HG02852 (cell line): ENCODE measurements around the gene LRRC27.

Experiments used
- ATAC-seq: cut with Tn5 transposase; IDR thresholded peaks from one replicate; pipeline ENCODE4 v1.9.1; 2021; ENCODE audit warnings: mild to moderate bottlenecking, moderate library complexity; ENCODE audit not compliant: unreplicated experiment

Gene LRRC27

DNA sequence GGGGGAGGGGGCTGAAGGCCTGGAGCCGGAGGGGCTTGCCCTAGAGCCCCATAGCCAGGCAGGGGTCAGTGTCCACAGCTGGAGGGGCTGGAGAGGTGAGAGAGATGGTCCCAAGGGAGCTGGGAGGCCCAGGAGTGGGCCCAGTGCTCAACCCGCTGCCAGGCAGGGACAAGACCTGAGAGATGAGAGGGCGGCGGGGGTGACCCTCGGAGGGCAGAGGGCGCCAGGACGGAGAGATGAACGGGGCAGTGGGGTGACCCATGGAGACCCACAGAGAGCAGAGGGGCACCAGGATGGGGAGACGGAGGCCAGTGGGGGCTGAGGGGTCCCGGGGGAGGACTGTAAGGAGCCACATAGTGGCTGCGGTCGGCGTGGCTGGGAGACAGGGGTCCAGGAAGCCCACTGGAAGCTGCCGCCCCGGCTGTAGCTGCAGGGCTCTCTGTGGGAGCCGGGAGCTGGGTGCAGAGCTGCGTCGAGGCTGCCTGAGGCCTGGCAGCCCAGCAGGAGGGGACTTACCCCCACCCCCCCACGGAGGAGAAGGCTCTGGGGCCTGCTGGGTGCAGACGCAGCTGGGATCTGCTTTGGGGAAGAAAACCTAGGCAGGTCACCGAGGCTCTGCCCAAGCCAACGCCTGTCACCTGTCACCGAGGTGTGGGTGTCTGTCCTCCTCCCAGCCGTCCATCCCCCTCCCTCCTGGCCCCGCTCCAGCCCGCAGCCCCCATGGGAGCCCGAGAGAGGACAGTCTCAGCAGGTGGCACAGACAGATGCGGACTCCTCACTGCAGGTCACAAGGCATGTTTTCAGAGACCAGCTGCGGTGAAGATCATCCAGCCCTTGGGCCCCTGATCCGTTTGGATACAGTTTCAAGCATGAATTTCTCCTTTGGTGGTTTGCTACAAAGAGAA lies 90.1 kb downstream of the LRRC27 start:
- no peak for ATAC-seq

DNA sequence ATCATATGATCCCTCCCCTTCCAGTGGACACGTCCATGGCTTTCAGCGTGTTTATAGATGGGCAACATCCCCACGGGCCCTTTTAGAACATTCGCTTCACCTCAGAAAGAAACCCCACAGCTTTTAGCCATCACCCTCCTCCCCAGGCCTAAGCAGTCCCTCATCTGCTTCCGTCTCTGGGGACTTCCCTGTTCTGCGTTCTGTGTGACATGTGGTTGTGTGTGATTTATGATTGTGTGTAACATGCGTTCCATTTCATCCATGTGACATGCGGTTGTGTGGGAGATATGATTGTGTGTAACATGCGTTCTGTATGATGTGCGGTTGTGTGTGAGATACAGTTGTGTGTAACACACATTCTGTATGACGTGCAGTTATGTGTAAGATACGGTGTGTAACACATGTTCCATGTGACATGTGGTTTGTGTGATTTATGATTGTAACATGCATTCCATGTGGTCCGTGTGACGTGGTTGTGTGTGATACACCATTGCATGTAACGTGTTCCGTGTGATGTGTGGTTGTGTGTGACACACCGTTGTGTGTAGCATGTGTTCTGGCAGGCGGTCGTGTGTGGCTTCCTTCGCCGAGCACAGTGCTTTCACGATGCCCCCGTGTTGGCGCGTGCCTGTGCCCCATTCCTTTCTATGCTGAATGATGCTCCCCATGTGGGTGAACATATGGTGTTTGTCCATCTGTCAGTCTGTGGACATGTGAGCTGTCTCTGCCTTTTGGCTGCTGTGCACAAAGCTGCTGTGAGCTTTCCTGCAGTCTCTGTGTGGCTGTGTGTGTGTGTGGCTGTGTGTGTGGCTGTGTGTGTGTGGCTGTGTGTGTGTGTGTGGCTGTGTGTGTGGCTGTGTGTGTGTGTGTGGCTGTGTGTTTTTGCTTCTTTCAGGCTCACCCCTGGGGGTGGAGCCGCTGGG lies 91.2 kb downstream of the LRRC27 start:
- ATAC-seq, result no peak

- no peak for ATAC-seq
Measured at GRCh38 chr10:132423966-132424861, 92.2 kb downstream of the LRRC27 start.

DNA sequence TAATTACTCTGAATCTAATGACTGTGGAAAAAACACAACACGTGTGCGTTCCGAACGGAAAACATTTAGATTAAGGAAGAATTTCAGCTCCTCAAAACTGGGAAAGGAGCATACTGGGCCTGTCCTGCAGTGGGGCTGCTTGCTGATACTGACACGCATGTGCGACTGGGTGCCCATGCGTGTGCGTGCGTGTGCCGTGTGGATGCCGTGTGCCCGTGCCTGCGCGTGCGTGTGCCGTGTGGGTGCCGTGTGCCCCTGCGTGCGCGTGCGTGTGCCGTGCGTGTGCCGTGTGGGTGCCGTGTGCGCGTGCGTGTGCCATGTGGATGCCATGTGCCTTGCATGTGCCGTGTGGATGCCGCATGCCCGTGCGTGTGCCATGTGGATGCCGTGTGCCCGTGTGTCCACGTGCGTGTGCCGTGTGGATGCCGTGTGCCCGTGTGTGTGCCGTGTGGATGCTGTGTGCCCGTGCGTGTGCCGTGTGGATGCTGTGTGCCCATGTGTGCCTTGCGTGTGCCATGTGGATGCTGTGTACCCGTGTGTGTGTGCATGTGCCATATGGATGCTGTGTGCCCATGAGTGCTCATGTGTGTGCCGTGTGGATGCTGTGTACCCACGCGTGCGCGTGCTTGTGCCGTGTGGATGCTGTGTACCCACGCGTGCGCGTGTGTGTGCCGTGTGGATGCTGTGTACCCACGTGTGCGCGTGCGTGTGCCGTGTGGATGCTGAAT lies 93.2 kb downstream of the LRRC27 start:
- ATAC-seq, result no peak

GRCh38 chr10:132425757-132426155 lies 93.8 kb downstream of the LRRC27 start:
- no peak for ATAC-seq

DNA sequence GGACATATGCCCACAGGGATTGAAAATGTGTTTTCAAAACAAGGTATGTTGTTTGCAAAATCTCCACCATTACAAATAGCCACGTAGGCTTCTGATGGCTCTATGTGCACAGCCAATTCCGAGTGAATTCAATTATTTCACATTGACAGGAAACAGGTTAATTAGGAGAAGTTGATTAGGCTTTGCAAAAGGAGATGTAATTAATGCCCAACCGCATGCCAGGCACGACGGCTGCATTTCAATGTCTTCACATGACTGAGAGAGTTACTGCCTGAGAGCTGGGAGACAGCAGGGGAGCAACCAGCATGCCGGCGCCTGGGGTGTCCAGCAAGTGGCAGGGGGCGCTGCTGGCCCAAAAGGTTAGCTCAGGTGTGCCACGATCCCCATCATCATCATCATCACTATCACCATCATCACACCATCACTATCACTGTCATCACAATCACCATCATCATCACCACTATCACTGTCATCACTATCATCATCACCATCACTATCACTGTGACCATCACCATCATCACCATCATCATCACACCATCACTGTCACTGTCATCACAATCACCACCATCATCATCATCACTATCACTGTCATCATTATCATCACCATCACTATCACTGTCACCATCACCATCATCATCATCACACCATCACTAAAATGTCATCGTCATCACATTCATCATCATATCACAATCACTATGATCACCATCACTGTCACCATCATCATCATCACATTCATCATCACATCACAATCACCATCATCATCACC lies 95.2 kb downstream of the LRRC27 start:
- no peak for ATAC-seq

DNA sequence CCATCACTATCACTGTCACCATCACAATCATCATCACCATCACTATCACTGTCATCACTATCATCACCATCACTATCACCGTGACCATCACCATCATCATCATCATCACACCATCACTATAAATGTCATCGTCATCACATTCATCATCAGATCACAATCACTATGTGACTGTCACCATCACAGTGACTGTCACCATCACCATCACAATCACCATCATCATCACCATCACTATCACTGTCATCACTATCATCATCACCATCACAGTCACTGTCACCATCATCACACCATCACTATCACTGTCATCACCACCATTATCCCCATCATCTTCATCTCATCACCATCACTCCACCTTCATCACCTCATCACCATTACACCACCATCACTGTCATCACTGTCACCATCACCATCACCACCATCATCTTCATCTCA lies 96.0 kb downstream of the LRRC27 start:
- no peak for ATAC-seq

DNA sequence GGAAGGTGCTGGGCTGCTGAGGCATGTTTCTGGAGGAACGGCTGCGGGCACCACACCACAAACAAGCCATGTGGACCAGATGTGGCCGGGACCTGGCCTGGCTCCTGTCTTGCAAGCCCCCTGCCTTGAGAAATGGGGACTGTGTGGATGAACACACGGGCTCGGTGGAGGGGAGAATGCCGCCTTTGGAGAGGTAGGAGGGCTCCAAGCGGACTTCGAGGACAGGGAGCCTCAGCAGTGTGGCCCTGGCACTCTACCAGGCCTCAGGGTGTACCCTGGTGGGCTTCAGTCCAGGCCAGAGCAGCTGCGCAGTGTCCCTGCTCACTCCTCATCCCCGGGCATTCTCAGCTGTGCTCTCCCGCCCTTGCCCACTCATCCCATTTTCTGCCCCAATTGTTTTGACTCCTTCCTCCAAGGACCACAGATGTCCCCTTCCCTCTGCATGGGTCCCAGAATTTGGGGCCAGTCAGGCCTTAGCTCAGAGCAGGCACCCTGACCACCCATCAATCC lies 96.5 kb downstream of the LRRC27 start:
- no peak for ATAC-seq
